HepG2 (cell line): ENCODE results near the gene RFXANK. TPM values are rescaled to one million over a fixed set of nuclear protein-coding genes. Genes with fewer than 3 reads are reported as not detected.

Source experiments
- ATAC-seq: fragments of 200-7000 bp; cut with Tn5 transposase; 3 replicates; pipeline ENCODE4 v1.9.1; 2020; ENCODE audit warnings: mild to moderate bottlenecking, moderate library complexity
- BruUV-seq: library from RNA; stranded (reverse); fragments of 400-500 nt; replicated peaks from 2 replicates; lab custom pipeline; 2021; lab: Mats Ljungman, UMichigan
- CTCF ChIA-PET: fragments of 300-600 bp; formaldehyde crosslinking; extraction: SDS; loops from one replicate; lab custom pipeline; 2021; ENCODE audit warnings: low total read pairs, inconsistent platforms, low intra/inter-chr PET ratio; lab: Yijun Ruan, JAX
- POLR2A ChIA-PET: fragments of 350-600 bp; sonication (Branson Sonifier 250); formaldehyde crosslinking; loops from one replicate; lab custom pipeline; 2020; ENCODE audit warnings: antibody characterized with exemption, inconsistent platforms; lab: Yijun Ruan, JAX
- DNase-seq: peaks from one replicate; pipeline ENCODE4 v3.0.0-alpha.2; 2015; ENCODE audit warnings: low spot score
- FAIRE-seq: peaks from 3 replicates; lab custom pipeline; 2011; peaks lifted over from hg19 to GRCh38; lab: Jason Lieb, UNC
- H2AFZ ChIP-seq: one replicate; pipeline ENCODE4 v1.6.1; 2011; ENCODE audit warnings: low read length, inconsistent platforms
- H3K27ac ChIP-seq: fragments of 300-600 bp; 3 replicates; pipeline ENCODE4 v1.8.0; 2011; ENCODE audit warnings: mixed run types, mild to moderate bottlenecking, mixed read lengths, low read length, inconsistent platforms; ENCODE audit not compliant: insufficient read depth; ENCODE audit errors: extremely low read length
- H3K27me3 ChIP-seq, 2 experiments: fragments of 200-600 bp in 1 of 2; 2 replicates in 1 of 2; 3 replicates in 1 of 2; pipeline versions ENCODE4 v1.6.0 to v1.8.0; 2011; ENCODE audit warnings: low read length in 2 of 2, mild to moderate bottlenecking in 2 of 2, moderate library complexity in 2 of 2, inconsistent platforms in 1 of 2; ENCODE audit not compliant: insufficient read depth in 2 of 2, control insufficient read depth in 1 of 2
- H3K36me3 ChIP-seq, 2 experiments: fragments of 200-600 bp in 1 of 2; replicated peaks in 1 of 2; 2 replicates in 1 of 2; 3 replicates in 1 of 2; pipeline versions ENCODE4 v1.5.1 to v1.8.0; 2011; ENCODE audit warnings: low read length in 2 of 2, inconsistent platforms in 1 of 2; ENCODE audit not compliant: insufficient read depth in 2 of 2, control insufficient read depth in 1 of 2
- H3K4me1 ChIP-seq: 2 replicates; pipeline ENCODE4 v1.5.1; 2012; ENCODE audit warnings: low read length, inconsistent platforms; ENCODE audit not compliant: insufficient read depth
- H3K4me2 ChIP-seq: 2 replicates; pipeline ENCODE4 v1.6.0; 2011; ENCODE audit warnings: low read depth, low read length, inconsistent platforms
- H3K4me3 ChIP-seq, 3 experiments: fragments of 200-600 bp in 1 of 3; sonication (generic), shearing (Covaris generic) in 1 of 3; replicated peaks in 1 of 3; 2 replicates each; pipeline ENCODE4 v1.5.1; 2011 to 2016; ENCODE audit warnings: low read length in 3 of 3, inconsistent platforms in 2 of 3, low read depth in 2 of 3, mild to moderate bottlenecking in 2 of 3, control low read depth in 1 of 3, mixed read lengths in 1 of 3; ENCODE audit not compliant: insufficient read depth in 1 of 3
- H3K79me2 ChIP-seq: one replicate; pipeline ENCODE4 v1.6.1; 2011; ENCODE audit warnings: low read length, inconsistent platforms; ENCODE audit not compliant: insufficient read depth
- H3K9ac ChIP-seq: 2 replicates; pipeline ENCODE4 v1.6.0; 2011; ENCODE audit warnings: mild to moderate bottlenecking, low read depth, low read length, inconsistent platforms; ENCODE audit not compliant: insufficient read depth
- H3K9me3 ChIP-seq: 2 replicates; pipeline ENCODE4 v1.5.1; 2012; ENCODE audit warnings: mild to moderate bottlenecking, low read length
- H4K20me1 ChIP-seq: 2 replicates; pipeline ENCODE4 v1.6.0; 2011; ENCODE audit warnings: inconsistent platforms, mild to moderate bottlenecking, low read length, moderate library complexity; ENCODE audit not compliant: insufficient read depth
- HOXD1 ChIP-seq: sonication (generic); formaldehyde crosslinking; IDR thresholded peaks from 2 replicates; pipeline ENCODE4 v1.5.0; 2020; ENCODE audit warnings: missing genetic modification reagents
- LCORL ChIP-seq, 2 experiments: fragments of 450-650 bp in 1 of 2; sonication (generic) in 1 of 2; formaldehyde crosslinking in 1 of 2; IDR thresholded peaks; 2 replicates each; pipeline versions ENCODE4 v1.5.0 to v1.6.1; 2017 to 2020; ENCODE audit warnings: antibody characterized with exemption in 1 of 2, missing genetic modification reagents in 1 of 2
- SPEN ChIP-seq: sonication (generic); formaldehyde crosslinking; IDR thresholded peaks from 2 replicates; pipeline ENCODE4 v1.5.1; 2020; ENCODE audit warnings: low read depth, mild to moderate bottlenecking, missing genetic modification reagents
- TMF1 ChIP-seq: sonication (generic); formaldehyde crosslinking; IDR thresholded peaks from 2 replicates; pipeline ENCODE4 v1.8.1; 2022; ENCODE audit warnings: low read depth, missing genetic modification reagents
- ZMYM3 ChIP-seq: sonication (generic); formaldehyde crosslinking; IDR thresholded peaks from 2 replicates; pipeline ENCODE4 v1.5.1; 2020; ENCODE audit warnings: mild to moderate bottlenecking, missing genetic modification reagents
- ZNF629 ChIP-seq: sonication (generic); formaldehyde crosslinking; conservative IDR thresholded peaks from 2 replicates; pipeline ENCODE4 v1.5.0; 2020; ENCODE audit warnings: missing genetic modification reagents
- ZNF768 ChIP-seq: sonication (generic); formaldehyde crosslinking; IDR thresholded peaks from 2 replicates; pipeline ENCODE4 v1.4.0; 2020; ENCODE audit warnings: missing genetic modification reagents
- WGBS: methylation state at CpG from one replicate; pipeline ENCODE4 v1.1.6; 2017; ENCODE audit warnings: low lambda C conversion rate; 5-methylcytosine and 5-hydroxymethylcytosine counted together
- in situ Hi-C: cut with HindIII; loops from 2 replicates; pipeline ENCODE4 v1.10.0; 2017; ENCODE audit warnings: low pct_unique_long_range_greater_than_20kb; ENCODE audit not compliant: extremely low pct_ligation_motif_present
- intact Hi-C: fragments of 100-400 bp; cut with micrococcal nuclease; formaldehyde crosslinking; loops from one replicate; pipeline ENCODE4 v1.10.0; 2022; ENCODE audit not compliant: unreplicated experiment
- polyA plus RNA-seq, 8 experiments: library from polyadenylated mRNA; depleted of rRNA in 3 of 8; stranded (reverse) in 7 of 8; unstranded in 1 of 8; fragments of >200 nt; fragmentation: Illumina TruSeq in 4 of 8; extraction: Trizol in 4 of 8; gene quantifications; 2 replicates each; pipeline versions ENCODE4 v1.2.1 to v1.2.3, GENCODE V29; 2011 to 2016; ENCODE audit warnings: low read depth in 4 of 8, missing spikeins in 1 of 8, mixed read lengths in 1 of 8; ENCODE audit not compliant: insufficient read depth in 1 of 8
- total RNA-seq, 5 experiments: library from RNA; depleted of rRNA; stranded (reverse); fragments of >200 nt; fragmentation: Illumina TruSeq; extraction: Trizol; gene quantifications; 2 replicates each; pipeline ENCODE4 v1.2.3, GENCODE V29; 2016; ENCODE audit warnings: low read depth in 1 of 5
- TF ChIP-seq, protein P1 (sequence below): fragments of 450-650 bp; IDR thresholded peaks from 2 replicates; pipeline ENCODE4 v1.6.1; 2017; ENCODE audit warnings: mild to moderate bottlenecking

RFXANK gene
- total and polyA plus RNA-seq, 2 of the 13 experiments (the other 11 are each of a cell fraction or from before 2014, with no cell fraction given), result 49.9 to 80.7 TPM

DNA sequence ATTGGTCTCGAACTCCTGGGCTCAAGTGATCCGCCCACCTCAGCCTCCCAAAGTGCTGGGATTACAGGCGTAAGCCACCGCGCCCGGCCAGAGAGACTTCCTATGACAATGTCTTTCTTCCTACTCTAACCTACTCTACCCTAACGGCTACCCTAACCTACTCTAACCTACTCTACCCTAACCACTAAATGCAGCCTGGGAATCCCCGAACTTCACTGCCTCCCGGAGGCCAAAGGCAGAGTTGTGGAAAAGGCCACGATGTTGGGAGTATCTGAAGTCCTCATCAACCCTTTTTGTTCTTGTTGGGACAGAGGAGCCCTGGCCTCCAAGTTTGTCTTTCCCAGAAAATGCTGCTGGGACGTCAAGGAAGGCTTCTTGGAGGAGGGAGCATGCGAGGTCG lies 12.1 kb downstream of the RFXANK start:
- Histone ChIP-seq H3K27me3 (peaks cover 3 to 11% of the 10 kb centered on the region in 2 experiments; a peak in 2 of 5 replicates), H2AFZ (no peak overlapping the region), H3K36me3 (peaks cover 0 to 8% of the 10 kb centered on the region in 2 experiments; a peak in 1 of 5 replicates), H3K27ac (no peak overlapping the region), H3K79me2 (peaks cover 19% of the 10 kb centered on the region), H4K20me1 (no peaks in the 10 kb centered on the region), H3K4me3 (no peak overlapping the region), H3K9me3 (no peaks in the 10 kb centered on the region), H3K4me2 (no peak overlapping the region), H3K9ac (no peak overlapping the region), H3K4me1 (peaks cover 13% of the 10 kb centered on the region)
- WGBS, result 63% methylated on average over 13 of the region's 13 CpGs
- DNase-seq (no peak), FAIRE-seq (no peak), ATAC-seq (no peak; the same call in 2 of the 3 replicates)
- CTCF ChIA-PET, result no interaction called here
- in situ Hi-C loops (no loop called here), intact Hi-C loops (no loop called here)
- TF ChIP-seq SPEN (CRISPR knock-in tag), result 0 out of 2 replicates have a peak, but pooled peaks have one; percentile 3
- TF ChIP-seq ZNF768, result no peak
- no peak for TF ChIP-seq TMF1 (CRISPR knock-in tag)
- no peak for TF ChIP-seq HOXD1 (CRISPR knock-in tag)
- TF ChIP-seq, all 625 proteins: peak for 1
- POLR2A ChIA-PET, result interaction anchor here (1.7 kb wide), 1 partner anchor 21 kb away, joined by 9 read pairs; no protein-coding TSS in a partner anchor
- BruUV-seq, result no TSS peak

GRCh38 chr19:19205416-19206410 lies 13.7 kb downstream of the RFXANK start:
- H3K27me3 ChIP-seq, result peaks cover 3 to 11% of the 10 kb centered on the region in 2 experiments; a peak in 2 of 5 replicates
- DNase-seq, result no peak
- ChIA-PET POLR2A (interaction anchor here (0.6 kb wide), 1 partner anchor 14 kb away, joined by 3 read pairs; no protein-coding TSS in a partner anchor), CTCF (no interaction called here)
- BruUV-seq, result no TSS peak
- WGBS, result 13% methylated on average over 7 of the region's 14 CpGs
- H4K20me1 ChIP-seq, result no peaks in the 10 kb centered on the region
- no peak overlapping the region for H3K4me3 ChIP-seq
- ATAC-seq, result no peak
- H3K9ac ChIP-seq, result no peak overlapping the region
- intact Hi-C loops (no loop called here), in situ Hi-C loops (no loop called here)
- H3K36me3 ChIP-seq, result 0 out of 5 replicates have a peak, but pooled peaks cover 0 to 5% of the 10 kb centered on the region in 2 experiments
- no peak overlapping the region for H2AFZ ChIP-seq
- FAIRE-seq, result no peak
- peaks cover 13% of the 10 kb centered on the region for H3K4me1 ChIP-seq
- peaks cover 19% of the 10 kb centered on the region for H3K79me2 ChIP-seq
- H3K27ac ChIP-seq, result no peak overlapping the region
- TF ChIP-seq ZNF629, result 0 out of 2 replicates have a peak, but pooled peaks have one; percentile 43
- 0 out of 2 replicates have a peak, but pooled peaks have one; percentile 30 for TF ChIP-seq ZMYM3 (CRISPR knock-in tag)
- peak; percentile 80 for TF ChIP-seq ZNF768
- TF ChIP-seq LCORL (IDR thresholded peaks at IDR 0.05), result no peak
- no peak for TF ChIP-seq LCORL (CRISPR knock-in tag; IDR thresholded peaks at IDR 0.05)
- TF ChIP-seq, protein P1, sequence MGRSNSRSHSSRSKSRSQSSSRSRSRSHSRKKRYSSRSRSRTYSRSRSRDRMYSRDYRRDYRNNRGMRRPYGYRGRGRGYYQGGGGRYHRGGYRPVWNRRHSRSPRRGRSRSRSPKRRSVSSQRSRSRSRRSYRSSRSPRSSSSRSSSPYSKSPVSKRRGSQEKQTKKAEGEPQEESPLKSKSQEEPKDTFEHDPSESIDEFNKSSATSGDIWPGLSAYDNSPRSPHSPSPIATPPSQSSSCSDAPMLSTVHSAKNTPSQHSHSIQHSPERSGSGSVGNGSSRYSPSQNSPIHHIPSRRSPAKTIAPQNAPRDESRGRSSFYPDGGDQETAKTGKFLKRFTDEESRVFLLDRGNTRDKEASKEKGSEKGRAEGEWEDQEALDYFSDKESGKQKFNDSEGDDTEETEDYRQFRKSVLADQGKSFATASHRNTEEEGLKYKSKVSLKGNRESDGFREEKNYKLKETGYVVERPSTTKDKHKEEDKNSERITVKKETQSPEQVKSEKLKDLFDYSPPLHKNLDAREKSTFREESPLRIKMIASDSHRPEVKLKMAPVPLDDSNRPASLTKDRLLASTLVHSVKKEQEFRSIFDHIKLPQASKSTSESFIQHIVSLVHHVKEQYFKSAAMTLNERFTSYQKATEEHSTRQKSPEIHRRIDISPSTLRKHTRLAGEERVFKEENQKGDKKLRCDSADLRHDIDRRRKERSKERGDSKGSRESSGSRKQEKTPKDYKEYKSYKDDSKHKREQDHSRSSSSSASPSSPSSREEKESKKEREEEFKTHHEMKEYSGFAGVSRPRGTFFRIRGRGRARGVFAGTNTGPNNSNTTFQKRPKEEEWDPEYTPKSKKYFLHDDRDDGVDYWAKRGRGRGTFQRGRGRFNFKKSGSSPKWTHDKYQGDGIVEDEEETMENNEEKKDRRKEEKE, result no peak
- no peaks in the 10 kb centered on the region for H3K9me3 ChIP-seq
- no peak overlapping the region for H3K4me2 ChIP-seq
